CD14-positive monocyte (primary cell): ENCODE data around the gene TRIM44. TPM values are rescaled to one million over a fixed set of nuclear protein-coding genes. Genes with fewer than 3 reads are reported as not detected.

Experiments
- DNase-seq, 3 donors: peaks; one replicate each; pipeline ENCODE4 v3.0.0-alpha.2; 2011 to 2022
- H2AFZ ChIP-seq: 2 replicates; pipeline ENCODE4 v1.6.0; 2012; ENCODE audit warnings: mild to moderate bottlenecking, low read depth, low read length, inconsistent platforms; ENCODE audit not compliant: insufficient read depth, poor library complexity, severe bottlenecking
- H3K27ac ChIP-seq, 2 donors: 1 replicate in 1 of 2; 2 replicates in 1 of 2; pipeline ENCODE4 v1.5.1; 2012 to 2013; ENCODE audit warnings: low read length in 2 of 2, control low read depth in 1 of 2, inconsistent platforms in 1 of 2, low read depth in 1 of 2, mild to moderate bottlenecking in 1 of 2
- H3K27me3 ChIP-seq, 2 donors: one replicate each; pipeline versions ENCODE4 v1.6.0 to v1.6.1; 2011 to 2013; ENCODE audit warnings: low read length in 2 of 2; ENCODE audit not compliant: control insufficient read depth in 2 of 2, insufficient read depth in 2 of 2
- H3K36me3 ChIP-seq, 2 donors: replicated peaks in 1 of 2; 1 replicate in 1 of 2; 2 replicates in 1 of 2; pipeline versions ENCODE4 v1.5.1 to v1.6.1; 2012 to 2013; ENCODE audit warnings: low read length in 2 of 2, control low read depth in 1 of 2, inconsistent platforms in 1 of 2, mild to moderate bottlenecking in 1 of 2; ENCODE audit not compliant: insufficient read depth in 2 of 2, control insufficient read depth in 1 of 2
- H3K4me1 ChIP-seq, 2 donors: 1 replicate in 1 of 2; 2 replicates in 1 of 2; pipeline versions ENCODE4 v1.5.1 to v1.6.1; 2012 to 2013; ENCODE audit warnings: low read length in 2 of 2, control low read depth in 1 of 2, inconsistent platforms in 1 of 2, mild to moderate bottlenecking in 1 of 2, moderate library complexity in 1 of 2; ENCODE audit not compliant: insufficient read depth in 2 of 2, control insufficient read depth in 1 of 2
- H3K4me2 ChIP-seq: replicated peaks from 2 replicates; pipeline ENCODE3; 2012; ENCODE audit warnings: low read length, moderate library complexity, mild to moderate bottlenecking; ENCODE audit not compliant: poor library complexity, severe bottlenecking; ENCODE audit errors: extremely low read depth
- H3K4me3 ChIP-seq, 3 experiments: fragments of 200-600 bp in 1 of 3; sonication (generic) in 1 of 3; replicated peaks in 1 of 3; 1 replicate in 2 of 3; 2 replicates in 1 of 3; pipeline ENCODE4 v1.5.1; 2011 to 2013; ENCODE audit warnings: low read length in 3 of 3, mild to moderate bottlenecking in 3 of 3, control low read depth in 2 of 3, low read depth in 2 of 3, inconsistent platforms in 1 of 3, moderate library complexity in 1 of 3
- H3K79me2 ChIP-seq: 2 replicates; pipeline ENCODE4 v1.6.0; 2012; ENCODE audit warnings: mild to moderate bottlenecking, control low read depth, inconsistent platforms, low read length, moderate library complexity; ENCODE audit not compliant: insufficient read depth
- H3K9ac ChIP-seq: 2 replicates; pipeline ENCODE4 v1.6.0; 2017; ENCODE audit warnings: low read length, mild to moderate bottlenecking; ENCODE audit not compliant: insufficient read depth, poor library complexity, severe bottlenecking
- H3K9me3 ChIP-seq, 2 donors: replicated peaks in 1 of 2; 1 replicate in 1 of 2; 2 replicates in 1 of 2; pipeline versions ENCODE4 v1.5.1 to v1.6.1; 2012 to 2013; ENCODE audit warnings: low read length in 2 of 2, control low read depth in 1 of 2; ENCODE audit not compliant: control insufficient read depth in 1 of 2, insufficient read depth in 1 of 2
- H4K20me1 ChIP-seq: 2 replicates; pipeline ENCODE4 v1.6.0; 2012; ENCODE audit warnings: mild to moderate bottlenecking, low read length, control low read depth, moderate library complexity; ENCODE audit not compliant: insufficient read depth
- H3K27ac Mint-ChIP-seq, 7 donors: one replicate each; pipeline ENCODE4 v1.8.0; 2020; ENCODE audit warnings: mild to moderate bottlenecking in 7 of 7, mixed read lengths in 7 of 7, moderate library complexity in 6 of 7, inconsistent platforms in 2 of 7
- H3K27me3 Mint-ChIP-seq, 3 donors: one replicate each; pipeline ENCODE4 v1.8.0; 2021 to 2022; ENCODE audit warnings: low read depth in 3 of 3, mild to moderate bottlenecking in 3 of 3, mixed read lengths in 3 of 3, moderate library complexity in 3 of 3, inconsistent platforms in 1 of 3
- H3K36me3 Mint-ChIP-seq, 2 donors: one replicate each; pipeline ENCODE4 v1.8.0; 2020; ENCODE audit warnings: mixed read lengths in 2 of 2, inconsistent platforms in 1 of 2, mild to moderate bottlenecking in 1 of 2
- H3K4me1 Mint-ChIP-seq: one replicate; pipeline ENCODE4 v1.8.0; 2020; ENCODE audit warnings: mild to moderate bottlenecking, mixed read lengths
- H3K4me3 Mint-ChIP-seq, 2 donors: one replicate each; pipeline ENCODE4 v1.8.0; 2020; ENCODE audit warnings: mild to moderate bottlenecking in 2 of 2, mixed read lengths in 2 of 2, moderate library complexity in 1 of 2
- H3K9me3 Mint-ChIP-seq, 7 donors: one replicate each; pipeline ENCODE4 v1.8.0; 2020 to 2022; ENCODE audit warnings: mixed read lengths in 7 of 7, mild to moderate bottlenecking in 6 of 7, moderate library complexity in 6 of 7, inconsistent platforms in 2 of 7
- WGBS: methylation state at CpG from one replicate; pipeline ENCODE4 v1.1.5; 2013; ENCODE audit warnings: missing lambda C conversion rate; ENCODE audit not compliant: insufficient coverage; 5-methylcytosine and 5-hydroxymethylcytosine counted together
- intact Hi-C, 2 donors: fragments of 100-400 bp; cut with micrococcal nuclease; formaldehyde crosslinking; loops; one replicate each; pipeline versions ENCODE4 v1.15.0 to v1.15.1; 2023
- polyA plus RNA-seq, 3 donors: library from polyadenylated mRNA; depleted of rRNA in 1 of 3; unstranded in 2 of 3; stranded (reverse) in 1 of 3; fragments of 300-500 nt in 2 of 3; fragments of >200 nt in 1 of 3; fragmentation: Illumina TruSeq in 2 of 3; gene quantifications; 1 replicate in 2 of 3; 2 replicates in 1 of 3; pipeline ENCODE4 v1.2.3, GENCODE V29; 2012 to 2021
- TF ChIP-seq, protein P1 (sequence below): fragments of 200-600 bp; IDR thresholded peaks from one replicate; pipeline ENCODE4 v1.8.0; 2022; ENCODE audit warnings: antibody characterized with exemption, mild to moderate bottlenecking

TRIM44 gene
- polyA plus RNA-seq, 3 donors, result 25.3 to 47.1 (median 45.9) TPM

DNA sequence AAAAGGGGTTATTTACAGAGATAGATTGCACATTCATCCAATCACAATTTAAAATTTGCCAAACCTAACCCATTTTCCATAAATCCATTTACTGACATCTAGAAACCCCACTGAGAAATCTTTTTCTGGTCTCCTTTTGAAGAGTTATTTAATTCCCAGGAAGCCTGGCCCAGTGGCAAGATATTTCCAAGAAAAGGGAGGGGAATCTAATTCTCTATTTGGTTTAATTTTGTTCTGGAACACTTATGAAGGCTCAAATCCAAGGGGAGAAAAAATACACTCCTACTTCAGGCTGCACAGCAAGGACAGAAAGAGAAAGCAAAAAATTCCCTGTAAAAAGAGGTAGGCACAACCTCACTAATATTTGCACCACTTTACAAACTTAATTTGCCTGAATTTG lies 193.1 kb downstream of the TRIM44 start:
- Histone ChIP-seq H3K4me2 (no peak overlapping the region), H3K79me2 (no peaks in the 10 kb centered on the region), H3K4me3 (no peak overlapping the region), H2AFZ (no peak overlapping the region), H3K27ac (no peak overlapping the region), H3K4me1 (peaks cover 9% of the 10 kb centered on the region in 2 donors), H3K9me3 (no peaks in the 10 kb centered on the region), H3K36me3 (no peaks in the 10 kb centered on the region), H3K9ac (no peak overlapping the region), H3K27me3 (no peaks in the 10 kb centered on the region), H4K20me1 (no peaks in the 10 kb centered on the region)
- H3K4me1 Mint-ChIP-seq, result peaks cover 10% of the 10 kb centered on the region
- intact Hi-C loops, result no loop called here
- no peaks in the 10 kb centered on the region for H3K36me3 Mint-ChIP-seq
- no peak overlapping the region for H3K4me3 Mint-ChIP-seq
- TF ChIP-seq, protein P1, sequence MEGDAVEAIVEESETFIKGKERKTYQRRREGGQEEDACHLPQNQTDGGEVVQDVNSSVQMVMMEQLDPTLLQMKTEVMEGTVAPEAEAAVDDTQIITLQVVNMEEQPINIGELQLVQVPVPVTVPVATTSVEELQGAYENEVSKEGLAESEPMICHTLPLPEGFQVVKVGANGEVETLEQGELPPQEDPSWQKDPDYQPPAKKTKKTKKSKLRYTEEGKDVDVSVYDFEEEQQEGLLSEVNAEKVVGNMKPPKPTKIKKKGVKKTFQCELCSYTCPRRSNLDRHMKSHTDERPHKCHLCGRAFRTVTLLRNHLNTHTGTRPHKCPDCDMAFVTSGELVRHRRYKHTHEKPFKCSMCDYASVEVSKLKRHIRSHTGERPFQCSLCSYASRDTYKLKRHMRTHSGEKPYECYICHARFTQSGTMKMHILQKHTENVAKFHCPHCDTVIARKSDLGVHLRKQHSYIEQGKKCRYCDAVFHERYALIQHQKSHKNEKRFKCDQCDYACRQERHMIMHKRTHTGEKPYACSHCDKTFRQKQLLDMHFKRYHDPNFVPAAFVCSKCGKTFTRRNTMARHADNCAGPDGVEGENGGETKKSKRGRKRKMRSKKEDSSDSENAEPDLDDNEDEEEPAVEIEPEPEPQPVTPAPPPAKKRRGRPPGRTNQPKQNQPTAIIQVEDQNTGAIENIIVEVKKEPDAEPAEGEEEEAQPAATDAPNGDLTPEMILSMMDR, result no peak
- H3K27ac Mint-ChIP-seq, result no peak overlapping the region
- peaks cover under 1 to 3% (median 3%) of the 10 kb centered on the region in 3 donors for H3K27me3 Mint-ChIP-seq
- H3K9me3 Mint-ChIP-seq, result no peaks in the 10 kb centered on the region
- no peak for DNase-seq

DNA sequence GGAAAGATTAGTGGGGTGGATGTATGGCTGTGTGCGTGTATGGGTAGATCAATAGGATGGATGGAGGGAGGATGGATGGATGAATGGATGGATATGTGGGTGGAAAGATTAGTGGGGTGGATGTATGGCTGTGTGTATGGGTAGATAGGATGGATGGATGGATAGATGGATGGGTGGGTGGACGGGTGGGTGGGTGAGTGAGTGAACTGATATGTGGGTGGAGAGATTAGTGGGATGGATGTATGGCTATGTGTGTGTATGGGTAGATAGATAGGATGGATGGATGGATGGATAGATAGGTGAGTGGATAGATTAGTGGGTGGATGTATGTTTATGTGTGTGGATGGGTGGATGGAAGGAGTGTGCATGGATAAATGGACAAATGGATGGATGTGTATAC lies 193.7 kb downstream of the TRIM44 start:
- Histone ChIP-seq H3K4me1 (peaks cover 9% of the 10 kb centered on the region in 2 donors), H4K20me1 (no peaks in the 10 kb centered on the region), H3K4me3 (no peak overlapping the region), H3K27ac (no peak overlapping the region), H3K27me3 (no peaks in the 10 kb centered on the region), H3K36me3 (no peaks in the 10 kb centered on the region), H2AFZ (no peak overlapping the region), H3K9ac (no peak overlapping the region), H3K79me2 (no peaks in the 10 kb centered on the region), H3K4me2 (no peak overlapping the region), H3K9me3 (no peaks in the 10 kb centered on the region)
- H3K36me3 Mint-ChIP-seq, result no peaks in the 10 kb centered on the region
- peaks cover 0 to 3% (median 3%) of the 10 kb centered on the region in 3 donors for H3K27me3 Mint-ChIP-seq
- WGBS, result 95% methylated on average over 2 of the region's 2 CpGs
- no peaks in the 10 kb centered on the region for H3K9me3 Mint-ChIP-seq
- H3K4me3 Mint-ChIP-seq, result no peak overlapping the region
- intact Hi-C loops, result no loop called here
- H3K4me1 Mint-ChIP-seq, result peaks cover 10% of the 10 kb centered on the region
- DNase-seq, result no peak
- H3K27ac Mint-ChIP-seq, result no peak overlapping the region
- TF ChIP-seq, protein P1, result no peak
